GM08714 (cell line): Measurements from ENCODE around the gene LDLRAD3.

Source experiments
- H3K4me3 ChIP-seq: fragments of 200-500 bp; sonication (Bioruptor generic); 2 replicates; pipeline ENCODE4 v1.5.1; 2014; ENCODE audit warnings: mild to moderate bottlenecking, low read length, inconsistent platforms
- ZNF274 ChIP-seq: IDR thresholded peaks from 2 replicates; pipeline ENCODE4 v1.6.1; 2012; ENCODE audit warnings: mild to moderate bottlenecking, low read depth, low read length

The LDLRAD3 gene

GRCh38 chr11:35914816-35915215 is 29.0 kb upstream of the LDLRAD3 start:
- TF ChIP-seq ZNF274: no peak
- H3K4me3 ChIP-seq: no peak overlapping the region

GRCh38 chr11:35916270-35916669 is 27.6 kb upstream of the LDLRAD3 start:
- H3K4me3 ChIP-seq: no peak overlapping the region
- TF ChIP-seq ZNF274: no peak

GRCh38 chr11:35917676-35918075 is 26.2 kb upstream of the LDLRAD3 start:
- TF ChIP-seq ZNF274: no peak
- no peak overlapping the region for H3K4me3 ChIP-seq

- TF ChIP-seq ZNF274: no peak
- no peak overlapping the region for H3K4me3 ChIP-seq
These were observed 25.1 kb upstream of the LDLRAD3 start for GRCh38 chr11:35918716-35919115.

- no peak for TF ChIP-seq ZNF274
- H3K4me3 ChIP-seq: no peak overlapping the region
These were observed 24.6 kb upstream of the LDLRAD3 start for GRCh38 chr11:35919244-35919643.

- no peak for TF ChIP-seq ZNF274
These were observed 20.4 kb upstream of the LDLRAD3 start for GRCh38 chr11:35923452-35923851.

GRCh38 chr11:35924811-35925210 is 19.1 kb upstream of the LDLRAD3 start:
- H3K4me3 ChIP-seq: no peak overlapping the region
- TF ChIP-seq ZNF274: no peak

More at GRCh38 chr11:35923452-35923851, 20.4 kb upstream of the LDLRAD3 start:
- H3K4me3 ChIP-seq: no peak overlapping the region

- no peak overlapping the region for H3K4me3 ChIP-seq
- TF ChIP-seq ZNF274: no peak
These were observed 16.8 kb upstream of the LDLRAD3 start for GRCh38 chr11:35927104-35927503.

- H3K4me3 ChIP-seq: no peak overlapping the region
- no peak for TF ChIP-seq ZNF274
These were observed 16.2 kb upstream of the LDLRAD3 start for GRCh38 chr11:35927682-35928081.

- TF ChIP-seq ZNF274: no peak
- no peak overlapping the region for H3K4me3 ChIP-seq
These were observed 15.0 kb upstream of the LDLRAD3 start for GRCh38 chr11:35928688-35929395.

- H3K4me3 ChIP-seq: no peak overlapping the region
- no peak for TF ChIP-seq ZNF274
These were observed 13.4 kb upstream of the LDLRAD3 start for GRCh38 chr11:35930466-35930865.

- no peak for TF ChIP-seq ZNF274
- no peak overlapping the region for H3K4me3 ChIP-seq
These were observed 11.7 kb upstream of the LDLRAD3 start for GRCh38 chr11:35932121-35932520.

GRCh38 chr11:35932681-35933319 is 11.1 kb upstream of the LDLRAD3 start:
- no peak for TF ChIP-seq ZNF274
- no peak overlapping the region for H3K4me3 ChIP-seq

GRCh38 chr11:35933320-35933871 is 10.5 kb upstream of the LDLRAD3 start:
- H3K4me3 ChIP-seq: no peak overlapping the region
- TF ChIP-seq ZNF274: no peak

GRCh38 chr11:35934271-35934670 is 9.6 kb upstream of the LDLRAD3 start:
- H3K4me3 ChIP-seq: no peak overlapping the region
- no peak for TF ChIP-seq ZNF274
